ENCODE measurements around the gene AKR1B1.

GRCh38 chr7:134473861-134474291 is 15.0 kb upstream of the AKR1B1 start:
- TF ChIP-seq CREB3L1 (IDR thresholded peaks at IDR 0.05; ENCODE audit: borderline replicate concordance, low read depth) (no peak), YY1 (IDR thresholded peaks at IDR 0.05; ENCODE audit: borderline replicate concordance in 1 of 3, control insufficient read depth in 1 of 3, extremely low read depth in 1 of 3, insufficient read depth in 3 of 3, insufficient read length in 1 of 3, insufficient replicate concordance in 2 of 3, low read depth in 1 of 3, low read length in 2 of 3) (no peak), DPF2 (IDR thresholded peaks at IDR 0.05) (no peak), CTCF (IDR thresholded peaks at IDR 0.05 in 2 of 3, conservative IDR thresholded peaks at IDR 0.05 in 1 of 3; ENCODE audit: insufficient read depth in 2 of 3, low read depth in 1 of 3, low read length in 3 of 3) (no peak), SRF (CRISPR knock-in tag; IDR thresholded peaks at IDR 0.05) (no peak), NFYB (IDR thresholded peaks at IDR 0.05; ENCODE audit: extremely low read depth, insufficient read length) (no peak), HDAC2 (IDR thresholded peaks at IDR 0.05) (no peak), ZNF766 (CRISPR knock-in tag; conservative IDR thresholded peaks at IDR 0.05) (no peak), HDGF (IDR thresholded peaks at IDR 0.05) (no peak), SIX5 (IDR thresholded peaks at IDR 0.05; ENCODE audit: borderline replicate concordance in 1 of 2, insufficient read depth in 1 of 2, low read depth in 1 of 2, low read length in 2 of 2) (no peak), CHD2 (IDR thresholded peaks at IDR 0.05; ENCODE audit: low read depth, low read length) (no peak), NRF1 (conservative IDR thresholded peaks at IDR 0.05 in 1 of 2, IDR thresholded peaks at IDR 0.05 in 1 of 2) (no peak), HOXB6 (CRISPR knock-in tag; IDR thresholded peaks at IDR 0.05; ENCODE audit: borderline replicate concordance) (no peak)
- TF ChIP-seq, protein P1, sequence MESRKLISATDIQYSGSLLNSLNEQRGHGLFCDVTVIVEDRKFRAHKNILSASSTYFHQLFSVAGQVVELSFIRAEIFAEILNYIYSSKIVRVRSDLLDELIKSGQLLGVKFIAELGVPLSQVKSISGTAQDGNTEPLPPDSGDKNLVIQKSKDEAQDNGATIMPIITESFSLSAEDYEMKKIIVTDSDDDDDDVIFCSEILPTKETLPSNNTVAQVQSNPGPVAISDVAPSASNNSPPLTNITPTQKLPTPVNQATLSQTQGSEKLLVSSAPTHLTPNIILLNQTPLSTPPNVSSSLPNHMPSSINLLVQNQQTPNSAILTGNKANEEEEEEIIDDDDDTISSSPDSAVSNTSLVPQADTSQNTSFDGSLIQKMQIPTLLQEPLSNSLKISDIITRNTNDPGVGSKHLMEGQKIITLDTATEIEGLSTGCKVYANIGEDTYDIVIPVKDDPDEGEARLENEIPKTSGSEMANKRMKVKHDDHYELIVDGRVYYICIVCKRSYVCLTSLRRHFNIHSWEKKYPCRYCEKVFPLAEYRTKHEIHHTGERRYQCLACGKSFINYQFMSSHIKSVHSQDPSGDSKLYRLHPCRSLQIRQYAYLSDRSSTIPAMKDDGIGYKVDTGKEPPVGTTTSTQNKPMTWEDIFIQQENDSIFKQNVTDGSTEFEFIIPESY (CRISPR knock-in tag; IDR thresholded peaks at IDR 0.05) = no peak
